HepG2 (cell line): ENCODE data around the gene CACTIN. TPM values are rescaled to one million over a fixed set of nuclear protein-coding genes. Genes with fewer than 3 reads are reported as not detected.
A peak's percentile ranks its signal among the peaks of the same experiment; 100 is the strongest.

Experiments
- ATAC-seq: fragments of 200-7000 bp; cut with Tn5 transposase; 3 replicates; pipeline ENCODE4 v1.9.1; 2020; ENCODE audit warnings: mild to moderate bottlenecking, moderate library complexity
- BruUV-seq: library from RNA; stranded (reverse); fragments of 400-500 nt; replicated peaks from 2 replicates; lab custom pipeline; 2021; lab: Mats Ljungman, UMichigan
- CTCF ChIA-PET: fragments of 300-600 bp; formaldehyde crosslinking; extraction: SDS; loops from one replicate; lab custom pipeline; 2021; ENCODE audit warnings: low total read pairs, inconsistent platforms, low intra/inter-chr PET ratio; lab: Yijun Ruan, JAX
- POLR2A ChIA-PET: fragments of 350-600 bp; sonication (Branson Sonifier 250); formaldehyde crosslinking; loops from one replicate; lab custom pipeline; 2020; ENCODE audit warnings: antibody characterized with exemption, inconsistent platforms; lab: Yijun Ruan, JAX
- DNase-seq: peaks from one replicate; pipeline ENCODE4 v3.0.0-alpha.2; 2015; ENCODE audit warnings: low spot score
- FAIRE-seq: peaks from 3 replicates; lab custom pipeline; 2011; peaks lifted over from hg19 to GRCh38; lab: Jason Lieb, UNC
- H2AFZ ChIP-seq: one replicate; pipeline ENCODE4 v1.6.1; 2011; ENCODE audit warnings: low read length, inconsistent platforms
- H3K27ac ChIP-seq: fragments of 300-600 bp; 3 replicates; pipeline ENCODE4 v1.8.0; 2011; ENCODE audit warnings: mixed run types, mild to moderate bottlenecking, mixed read lengths, low read length, inconsistent platforms; ENCODE audit not compliant: insufficient read depth; ENCODE audit errors: extremely low read length
- H3K27me3 ChIP-seq, 2 experiments: fragments of 200-600 bp in 1 of 2; 2 replicates in 1 of 2; 3 replicates in 1 of 2; pipeline versions ENCODE4 v1.6.0 to v1.8.0; 2011; ENCODE audit warnings: low read length in 2 of 2, mild to moderate bottlenecking in 2 of 2, moderate library complexity in 2 of 2, inconsistent platforms in 1 of 2; ENCODE audit not compliant: insufficient read depth in 2 of 2, control insufficient read depth in 1 of 2
- H3K36me3 ChIP-seq, 2 experiments: fragments of 200-600 bp in 1 of 2; replicated peaks in 1 of 2; 2 replicates in 1 of 2; 3 replicates in 1 of 2; pipeline versions ENCODE4 v1.5.1 to v1.8.0; 2011; ENCODE audit warnings: low read length in 2 of 2, inconsistent platforms in 1 of 2; ENCODE audit not compliant: insufficient read depth in 2 of 2, control insufficient read depth in 1 of 2
- H3K4me1 ChIP-seq: 2 replicates; pipeline ENCODE4 v1.5.1; 2012; ENCODE audit warnings: low read length, inconsistent platforms; ENCODE audit not compliant: insufficient read depth
- H3K4me2 ChIP-seq: 2 replicates; pipeline ENCODE4 v1.6.0; 2011; ENCODE audit warnings: low read depth, low read length, inconsistent platforms
- H3K4me3 ChIP-seq, 3 experiments: fragments of 200-600 bp in 1 of 3; sonication (generic), shearing (Covaris generic) in 1 of 3; replicated peaks in 1 of 3; 2 replicates each; pipeline ENCODE4 v1.5.1; 2011 to 2016; ENCODE audit warnings: low read length in 3 of 3, inconsistent platforms in 2 of 3, low read depth in 2 of 3, mild to moderate bottlenecking in 2 of 3, control low read depth in 1 of 3, mixed read lengths in 1 of 3; ENCODE audit not compliant: insufficient read depth in 1 of 3
- H3K79me2 ChIP-seq: one replicate; pipeline ENCODE4 v1.6.1; 2011; ENCODE audit warnings: low read length, inconsistent platforms; ENCODE audit not compliant: insufficient read depth
- H3K9ac ChIP-seq: 2 replicates; pipeline ENCODE4 v1.6.0; 2011; ENCODE audit warnings: mild to moderate bottlenecking, low read depth, low read length, inconsistent platforms; ENCODE audit not compliant: insufficient read depth
- H3K9me3 ChIP-seq: 2 replicates; pipeline ENCODE4 v1.5.1; 2012; ENCODE audit warnings: mild to moderate bottlenecking, low read length
- H4K20me1 ChIP-seq: 2 replicates; pipeline ENCODE4 v1.6.0; 2011; ENCODE audit warnings: inconsistent platforms, mild to moderate bottlenecking, low read length, moderate library complexity; ENCODE audit not compliant: insufficient read depth
- AGO2 ChIP-seq: fragments of 200-400 bp; formaldehyde crosslinking; optimal IDR thresholded peaks from 2 replicates; pipeline ENCODE3; 2017; ENCODE audit warnings: mild to moderate bottlenecking, low read depth, low read length, moderate library complexity
- DNMT1 ChIP-seq: sonication (generic); formaldehyde crosslinking; IDR thresholded peaks from 2 replicates; pipeline ENCODE4 v1.5.1; 2020; ENCODE audit warnings: mild to moderate bottlenecking, missing genetic modification reagents
- MLLT10 ChIP-seq: sonication (generic); formaldehyde crosslinking; IDR thresholded peaks from 2 replicates; pipeline ENCODE4 v1.4.0; 2020; ENCODE audit warnings: missing genetic modification reagents
- MTA3 ChIP-seq: sonication (generic); formaldehyde crosslinking; IDR thresholded peaks from 2 replicates; pipeline ENCODE4 v1.4.0; 2020; ENCODE audit warnings: missing genetic modification reagents
- ZBTB1 ChIP-seq: sonication (generic); formaldehyde crosslinking; IDR thresholded peaks from 2 replicates; pipeline ENCODE4 v1.4.0; 2020; ENCODE audit warnings: missing genetic modification reagents, borderline replicate concordance
- ZKSCAN8 ChIP-seq: IDR thresholded peaks from 2 replicates; pipeline ENCODE4 v1.6.1; 2016; ENCODE audit warnings: borderline replicate concordance, missing genetic modification reagents, missing compliant biosample characterization
- ZNF264 ChIP-seq: sonication (generic); formaldehyde crosslinking; IDR thresholded peaks from 2 replicates; pipeline ENCODE4 v1.4.0; 2020; ENCODE audit warnings: missing genetic modification reagents
- ZNF329 ChIP-seq: sonication (generic); formaldehyde crosslinking; IDR thresholded peaks from 2 replicates; pipeline ENCODE4 v1.9.0; 2021; ENCODE audit warnings: low read depth, mild to moderate bottlenecking, missing genetic modification reagents
- ZXDC ChIP-seq: sonication (generic); formaldehyde crosslinking; IDR thresholded peaks from 2 replicates; pipeline ENCODE4 v1.5.0; 2020; ENCODE audit warnings: mild to moderate bottlenecking, missing genetic modification reagents
- WGBS: methylation state at CpG from one replicate; pipeline ENCODE4 v1.1.6; 2017; ENCODE audit warnings: low lambda C conversion rate; 5-methylcytosine and 5-hydroxymethylcytosine counted together
- in situ Hi-C: cut with HindIII; loops from 2 replicates; pipeline ENCODE4 v1.10.0; 2017; ENCODE audit warnings: low pct_unique_long_range_greater_than_20kb; ENCODE audit not compliant: extremely low pct_ligation_motif_present
- intact Hi-C: fragments of 100-400 bp; cut with micrococcal nuclease; formaldehyde crosslinking; loops from one replicate; pipeline ENCODE4 v1.10.0; 2022; ENCODE audit not compliant: unreplicated experiment
- polyA plus RNA-seq, 8 experiments: library from polyadenylated mRNA; depleted of rRNA in 3 of 8; stranded (reverse) in 7 of 8; unstranded in 1 of 8; fragments of >200 nt; fragmentation: Illumina TruSeq in 4 of 8; extraction: Trizol in 4 of 8; gene quantifications; 2 replicates each; pipeline versions ENCODE4 v1.2.1 to v1.2.3, GENCODE V29; 2011 to 2016; ENCODE audit warnings: low read depth in 4 of 8, missing spikeins in 1 of 8, mixed read lengths in 1 of 8; ENCODE audit not compliant: insufficient read depth in 1 of 8
- total RNA-seq, 5 experiments: library from RNA; depleted of rRNA; stranded (reverse); fragments of >200 nt; fragmentation: Illumina TruSeq; extraction: Trizol; gene quantifications; 2 replicates each; pipeline ENCODE4 v1.2.3, GENCODE V29; 2016; ENCODE audit warnings: low read depth in 1 of 5
- TF ChIP-seq, protein P1 (sequence below): sonication (generic); formaldehyde crosslinking; IDR thresholded peaks from 2 replicates; pipeline ENCODE4 v1.9.0; 2021; ENCODE audit warnings: missing genetic modification reagents, mild to moderate bottlenecking, borderline replicate concordance

CACTIN gene
- total and polyA plus RNA-seq, 2 of the 13 experiments (the other 11 are each of a cell fraction or from before 2014, with no cell fraction given) = 10.0 to 16.6 TPM

- ChIA-PET CTCF (no interaction called here), POLR2A (no interaction called here)
- Histone ChIP-seq H2AFZ (no peak overlapping the region), H3K9me3 (no peaks in the 10 kb centered on the region), H4K20me1 (no peaks in the 10 kb centered on the region), H3K27ac (no peak overlapping the region), H3K4me2 (no peak overlapping the region), H3K4me1 (peaks cover 10% of the 10 kb centered on the region), H3K79me2 (peaks cover 7% of the 10 kb centered on the region), H3K27me3 (no peaks in the 10 kb centered on the region), H3K36me3 (peaks cover 5 to 6% of the 10 kb centered on the region in 2 experiments; a peak in 2 of 5 replicates), H3K4me3 (no peak overlapping the region), H3K9ac (no peak overlapping the region)
- no TSS peak for BruUV-seq
- in situ Hi-C loops (no loop called here), intact Hi-C loops (no loop called here)
- TF ChIP-seq MLLT10 (CRISPR knock-in tag) (no peak), ZNF264 (CRISPR knock-in tag) (no peak), ZBTB1 (CRISPR knock-in tag) (no peak), AGO2 (peak; percentile 78), ZXDC (CRISPR knock-in tag) (no peak), MTA3 (no peak), DNMT1 (CRISPR knock-in tag) (no peak), ZNF329 (peak; percentile 95), ZKSCAN8 (CRISPR knock-in tag) (no peak)
- TF ChIP-seq, protein P1, sequence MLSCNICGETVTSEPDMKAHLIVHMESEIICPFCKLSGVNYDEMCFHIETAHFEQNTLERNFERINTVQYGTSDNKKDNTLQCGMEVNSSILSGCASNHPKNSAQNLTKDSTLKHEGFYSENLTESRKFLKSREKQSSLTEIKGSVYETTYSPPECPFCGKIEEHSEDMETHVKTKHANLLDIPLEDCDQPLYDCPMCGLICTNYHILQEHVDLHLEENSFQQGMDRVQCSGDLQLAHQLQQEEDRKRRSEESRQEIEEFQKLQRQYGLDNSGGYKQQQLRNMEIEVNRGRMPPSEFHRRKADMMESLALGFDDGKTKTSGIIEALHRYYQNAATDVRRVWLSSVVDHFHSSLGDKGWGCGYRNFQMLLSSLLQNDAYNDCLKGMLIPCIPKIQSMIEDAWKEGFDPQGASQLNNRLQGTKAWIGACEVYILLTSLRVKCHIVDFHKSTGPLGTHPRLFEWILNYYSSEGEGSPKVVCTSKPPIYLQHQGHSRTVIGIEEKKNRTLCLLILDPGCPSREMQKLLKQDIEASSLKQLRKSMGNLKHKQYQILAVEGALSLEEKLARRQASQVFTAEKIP (CRISPR knock-in tag) = no peak
- no peak for ATAC-seq
- DNase-seq = no peak
- WGBS = 98% methylated on average over 9 of the region's 19 CpGs
- FAIRE-seq = no peak
Observed at GRCh38 chr19:3620145-3620816, 6.3 kb downstream of the CACTIN start.
